MM.1S (cell line): ENCODE results near the gene MMAB.

Experiments used
- DNase-seq: peaks from one replicate; pipeline ENCODE4 v3.0.0-alpha.2; 2015
- H2AFZ ChIP-seq: fragments of 300-600 bp; sonication (generic); 2 replicates; pipeline ENCODE4 v1.6.0; 2016; ENCODE audit warnings: antibody characterized with exemption, low read length
- H3F3A ChIP-seq: fragments of 300-600 bp; sonication (generic); 2 replicates; pipeline ENCODE4 v1.6.1; 2016; ENCODE audit warnings: mild to moderate bottlenecking, antibody characterized with exemption, low read length, moderate library complexity, mixed read lengths; ENCODE audit not compliant: insufficient read depth
- H3K27ac ChIP-seq: fragments of 300-600 bp; sonication (generic); 2 replicates; pipeline ENCODE4 v1.5.1; 2016; ENCODE audit warnings: mild to moderate bottlenecking, low read length
- H3K27me3 ChIP-seq: fragments of 300-600 bp; sonication (generic); replicated peaks from 2 replicates; pipeline ENCODE4 v1.6.0; 2016; ENCODE audit warnings: low read length; ENCODE audit not compliant: insufficient read depth
- H3K36me3 ChIP-seq: fragments of 300-600 bp; sonication (generic); replicated peaks from 2 replicates; pipeline ENCODE4 v1.6.1; 2016; ENCODE audit warnings: mild to moderate bottlenecking, low read length, mixed read lengths; ENCODE audit not compliant: insufficient read depth
- H3K4me1 ChIP-seq: fragments of 300-600 bp; sonication (generic); 2 replicates; pipeline ENCODE4 v1.6.1; 2016; ENCODE audit warnings: low read length, mixed read lengths
- H3K4me2 ChIP-seq: fragments of 300-600 bp; sonication (generic); 2 replicates; pipeline ENCODE4 v1.6.0; 2016; ENCODE audit warnings: low read depth, low read length
- H3K4me3 ChIP-seq: fragments of 300-600 bp; sonication (generic); 2 replicates; pipeline ENCODE4 v1.5.1; 2016; ENCODE audit warnings: low read length, mixed read lengths
- H3K79me2 ChIP-seq: fragments of 300-600 bp; sonication (generic); 2 replicates; pipeline ENCODE4 v1.6.1; 2016; ENCODE audit warnings: mixed run types, low read length, mixed read lengths
- H3K9ac ChIP-seq: fragments of 300-600 bp; sonication (generic); 2 replicates; pipeline ENCODE4 v1.6.1; 2016; ENCODE audit warnings: low read length, mixed read lengths
- H3K9me2 ChIP-seq: fragments of 300-600 bp; sonication (generic); replicated peaks from 2 replicates; pipeline ENCODE4 v1.6.1; 2016; ENCODE audit warnings: mild to moderate bottlenecking, low read length, mixed read lengths; ENCODE audit not compliant: insufficient read depth
- H3K9me3 ChIP-seq: fragments of 300-600 bp; sonication (generic); replicated peaks from 2 replicates; pipeline ENCODE4 v1.6.1; 2016; ENCODE audit warnings: mild to moderate bottlenecking, low read length, mixed read lengths; ENCODE audit not compliant: insufficient read depth
- H4K20me1 ChIP-seq: fragments of 300-600 bp; sonication (generic); 2 replicates; pipeline ENCODE4 v1.6.1; 2016; ENCODE audit warnings: mild to moderate bottlenecking, low read length, moderate library complexity, mixed read lengths; ENCODE audit not compliant: insufficient read depth
- CTCF ChIP-seq: fragments of 300-600 bp; sonication (generic); IDR thresholded peaks from 2 replicates; pipeline ENCODE4 v1.5.1; 2016; ENCODE audit warnings: antibody characterized with exemption, low read length, mixed read lengths
- EZH2 ChIP-seq: fragments of 300-600 bp; sonication (generic); optimal IDR thresholded peaks from 2 replicates; pipeline ENCODE3; 2017; ENCODE audit warnings: low read depth, mild to moderate bottlenecking, antibody characterized with exemption, low read length, mixed read lengths
- EZH2phosphoT487 ChIP-seq: fragments of 300-600 bp; sonication (generic); IDR thresholded peaks from 2 replicates; pipeline ENCODE4 v1.6.1; 2018; ENCODE audit warnings: antibody characterized with exemption, low read length

MMAB gene

GRCh38 chr12:109561711-109562030 is 11.6 kb downstream of the MMAB start:
- Histone ChIP-seq H3K9me2 (no peaks in the 10 kb centered on the region), H3K4me2 (no peak overlapping the region), H3K27ac (no peak overlapping the region), H3K4me1 (no peaks in the 10 kb centered on the region), H3K79me2 (no peaks in the 10 kb centered on the region), H3K27me3 (no peaks in the 10 kb centered on the region), H3K4me3 (no peak overlapping the region), H3K9me3 (no peaks in the 10 kb centered on the region), H4K20me1 (no peaks in the 10 kb centered on the region), H3F3A (no peaks in the 10 kb centered on the region), H3K9ac (no peak overlapping the region), H3K36me3 (no peaks in the 10 kb centered on the region), H2AFZ (no peak overlapping the region)
- no peak for TF ChIP-seq CTCF
- TF ChIP-seq EZH2, result no peak
- TF ChIP-seq EZH2phosphoT487, result no peak
- DNase-seq, result no peak

- H3K27ac ChIP-seq, result no peak overlapping the region
- TF ChIP-seq CTCF, result no peak
- TF ChIP-seq EZH2phosphoT487, result no peak
- TF ChIP-seq EZH2, result no peak
- H3K9me2 ChIP-seq, result no peaks in the 10 kb centered on the region
- no peak for DNase-seq
- no peak overlapping the region for H2AFZ ChIP-seq
- no peaks in the 10 kb centered on the region for H3K4me1 ChIP-seq
- no peaks in the 10 kb centered on the region for H3K79me2 ChIP-seq
- no peaks in the 10 kb centered on the region for H3F3A ChIP-seq
- H3K4me3 ChIP-seq, result no peak overlapping the region
- no peak overlapping the region for H3K9ac ChIP-seq
- no peak overlapping the region for H3K4me2 ChIP-seq
- no peaks in the 10 kb centered on the region for H4K20me1 ChIP-seq
- H3K27me3 ChIP-seq, result no peaks in the 10 kb centered on the region
- H3K9me3 ChIP-seq, result no peaks in the 10 kb centered on the region
- no peaks in the 10 kb centered on the region for H3K36me3 ChIP-seq
These were observed 12.2 kb downstream of the MMAB start for GRCh38 chr12:109560867-109561710.

- Histone ChIP-seq H3K9me2 (no peaks in the 10 kb centered on the region), H3K79me2 (no peaks in the 10 kb centered on the region), H3K27me3 (no peaks in the 10 kb centered on the region), H3K4me1 (no peaks in the 10 kb centered on the region), H3K27ac (no peak overlapping the region), H3K9me3 (no peaks in the 10 kb centered on the region), H3F3A (no peaks in the 10 kb centered on the region), H3K4me3 (no peak overlapping the region), H2AFZ (no peak overlapping the region), H3K36me3 (no peaks in the 10 kb centered on the region), H3K4me2 (no peak overlapping the region), H3K9ac (no peak overlapping the region), H4K20me1 (no peaks in the 10 kb centered on the region)
- no peak for DNase-seq
- TF ChIP-seq CTCF, result no peak
- TF ChIP-seq EZH2phosphoT487, result no peak
- TF ChIP-seq EZH2, result no peak
These were observed 13.7 kb downstream of the MMAB start for GRCh38 chr12:109559601-109560000.
